ENCODE data around the gene MRPS34.

DNA sequence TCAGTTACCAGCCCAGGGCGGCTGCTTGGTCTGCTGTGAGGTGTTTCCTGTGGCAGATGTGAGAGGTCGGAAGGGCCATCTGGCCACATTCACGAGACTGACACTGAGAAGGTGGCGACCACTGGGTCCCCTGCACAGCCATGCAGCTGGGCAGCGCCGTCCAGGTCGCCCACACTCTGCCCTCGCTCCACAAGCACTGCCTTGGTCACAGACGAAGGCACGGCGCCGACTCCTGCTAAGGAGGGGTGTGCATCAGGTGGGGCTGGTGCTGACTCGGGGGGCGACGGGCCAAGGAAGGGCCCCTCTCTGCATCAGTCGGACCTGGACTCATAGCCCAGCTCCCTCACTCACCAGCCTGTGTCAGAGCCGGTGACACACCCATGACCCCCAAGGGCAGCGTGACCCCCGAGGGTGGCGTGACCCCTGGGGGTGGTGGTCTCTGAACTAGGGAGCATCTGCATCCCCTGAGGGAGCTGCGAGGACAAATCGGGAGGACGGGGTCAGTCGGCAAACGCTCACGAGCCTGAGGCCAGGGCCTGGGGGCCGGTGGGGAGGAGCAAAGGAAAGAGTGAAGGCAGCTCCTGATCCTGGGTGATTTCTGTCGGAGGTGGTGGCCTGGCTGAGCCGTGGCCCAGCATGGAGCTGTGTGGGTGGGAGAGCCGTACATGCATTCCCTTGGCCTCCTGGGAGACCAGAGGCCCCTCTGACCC lies 32.0 kb downstream of the MRPS34 start:
- no peak for TF ChIP-seq CTCF (IDR thresholded peaks at IDR 0.05; ENCODE audit: borderline replicate concordance, extremely low read depth, low read length, poor library complexity, severe bottlenecking)
- TF ChIP-seq EZH2 (IDR thresholded peaks at IDR 0.05; ENCODE audit: borderline replicate concordance, low read depth, low read length, severe bottlenecking), result no peak
